ENCODE results near the gene KCNS1.

GRCh38 chr20:45119556-45120266 lies 18.8 kb upstream of the KCNS1 start:
- TF ChIP-seq CTCF (IDR thresholded peaks at IDR 0.05) (no peak), EP300 (IDR thresholded peaks at IDR 0.05) (no peak), POLR2A (IDR thresholded peaks at IDR 0.05) (no peak), POLR2AphosphoS5 (IDR thresholded peaks at IDR 0.05) (no peak)

All from stomach (tissue), 4 donors.